CMK (cell line): Measurements from ENCODE around the gene TSFM.

ENCODE experiments used
- DNase-seq: peaks from one replicate; pipeline ENCODE4 v3.0.0-alpha.2; 2010; ENCODE audit warnings: low read depth

TSFM gene

GRCh38 chr12:57780284-57780897 is 2.2 kb upstream of the TSFM start:
- DNase-seq: no peak

GRCh38 chr12:57781244-57781643 is 1.3 kb upstream of the TSFM start:
- DNase-seq: no peak

- DNase-seq: no peak
These were observed 786 bp upstream of the TSFM start for GRCh38 chr12:57781801-57782200.

GRCh38 chr12:57782243-57782607 is 362 bp upstream of the TSFM start:
- DNase-seq: no peak

- no peak for DNase-seq
These were observed 847 bp downstream of the TSFM start for GRCh38 chr12:57783466-57783801.

GRCh38 chr12:57783861-57784260 is 1.3 kb downstream of the TSFM start:
- DNase-seq: no peak

- DNase-seq: no peak
These were observed 11.3 kb downstream of the TSFM start for GRCh38 chr12:57793920-57794319.

GRCh38 chr12:57795354-57795753 is 12.8 kb downstream of the TSFM start:
- no peak for DNase-seq

- DNase-seq: no peak
These were observed 14.4 kb downstream of the TSFM start for GRCh38 chr12:57796996-57797395.

GRCh38 chr12:57797933-57798332 is 15.3 kb downstream of the TSFM start:
- no peak for DNase-seq

GRCh38 chr12:57800965-57801364 is 18.4 kb downstream of the TSFM start:
- no peak for DNase-seq

GRCh38 chr12:57802607-57803006 is 20.0 kb downstream of the TSFM start:
- no peak for DNase-seq

GRCh38 chr12:57803319-57803893 is 20.8 kb downstream of the TSFM start:
- no peak for DNase-seq

- no peak for DNase-seq
These were observed 24.1 kb downstream of the TSFM start for GRCh38 chr12:57806677-57807076.

- DNase-seq: no peak
These were observed 24.7 kb downstream of the TSFM start for GRCh38 chr12:57807285-57807684.

- no peak for DNase-seq
These were observed 25.8 kb downstream of the TSFM start for GRCh38 chr12:57808351-57808750.

- no peak for DNase-seq
These were observed 26.8 kb downstream of the TSFM start for GRCh38 chr12:57809425-57809824.

GRCh38 chr12:57810450-57810849 is 27.9 kb downstream of the TSFM start:
- DNase-seq: no peak

- no peak for DNase-seq
These were observed 28.6 kb downstream of the TSFM start for GRCh38 chr12:57811028-57811755.

- no peak for DNase-seq
These were observed 30.8 kb downstream of the TSFM start for GRCh38 chr12:57813111-57813970.

- DNase-seq: no peak
These were observed 31.6 kb downstream of the TSFM start for GRCh38 chr12:57813971-57814772.
